ENCODE data around the gene INPP5J. TPM values are rescaled to one million over a fixed set of nuclear protein-coding genes. Genes with fewer than 3 reads are reported as not detected.

INPP5J gene
- total RNA-seq, 1 donor, result not detected

- H3K4me3 ChIP-seq (ENCODE audit: low read length), result no peak overlapping the region
- H3K27me3 ChIP-seq (ENCODE audit: insufficient read depth, low read length), result no peaks in the 10 kb centered on the region
- no peaks in the 10 kb centered on the region for H3K9me3 ChIP-seq (ENCODE audit: low read depth, low read length)
- H3K4me1 ChIP-seq (ENCODE audit: insufficient read depth, low read length), result no peaks in the 10 kb centered on the region
Observed at GRCh38 chr22:31124811-31125465, 2.2 kb downstream of the INPP5J start.

DNA sequence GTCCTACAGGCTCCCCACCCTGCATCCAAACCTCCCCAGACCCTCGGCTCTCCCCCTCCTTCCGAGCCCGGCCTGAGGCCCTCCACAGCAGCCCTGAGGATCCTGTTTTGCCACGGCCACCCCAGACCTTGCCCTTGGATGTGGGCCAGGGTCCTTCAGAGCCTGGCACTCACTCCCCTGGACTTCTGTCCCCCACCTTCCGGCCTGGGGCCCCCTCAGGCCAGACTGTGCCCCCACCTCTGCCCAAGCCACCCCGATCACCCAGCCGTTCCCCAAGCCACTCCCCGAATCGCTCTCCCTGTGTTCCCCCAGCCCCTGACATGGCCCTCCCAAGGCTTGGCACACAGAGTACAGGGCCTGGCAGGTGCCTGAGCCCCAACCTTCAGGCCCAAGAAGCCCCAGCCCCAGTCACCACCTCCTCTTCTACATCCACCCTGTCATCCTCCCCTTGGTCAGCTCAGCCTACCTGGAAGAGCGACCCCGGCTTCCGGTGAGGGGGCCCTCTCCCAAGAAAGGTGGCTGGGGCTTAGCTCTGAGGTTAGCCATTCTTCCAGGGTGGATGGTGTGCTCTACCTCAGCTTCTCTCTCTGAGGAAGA is 2.9 kb downstream of the INPP5J start:
- H3K4me3 ChIP-seq (ENCODE audit: low read length), result no peak overlapping the region
- H3K9me3 ChIP-seq (ENCODE audit: low read depth, low read length), result no peaks in the 10 kb centered on the region
- H3K27me3 ChIP-seq (ENCODE audit: insufficient read depth, low read length), result no peaks in the 10 kb centered on the region
- no peaks in the 10 kb centered on the region for H3K4me1 ChIP-seq (ENCODE audit: insufficient read depth, low read length)

DNA sequence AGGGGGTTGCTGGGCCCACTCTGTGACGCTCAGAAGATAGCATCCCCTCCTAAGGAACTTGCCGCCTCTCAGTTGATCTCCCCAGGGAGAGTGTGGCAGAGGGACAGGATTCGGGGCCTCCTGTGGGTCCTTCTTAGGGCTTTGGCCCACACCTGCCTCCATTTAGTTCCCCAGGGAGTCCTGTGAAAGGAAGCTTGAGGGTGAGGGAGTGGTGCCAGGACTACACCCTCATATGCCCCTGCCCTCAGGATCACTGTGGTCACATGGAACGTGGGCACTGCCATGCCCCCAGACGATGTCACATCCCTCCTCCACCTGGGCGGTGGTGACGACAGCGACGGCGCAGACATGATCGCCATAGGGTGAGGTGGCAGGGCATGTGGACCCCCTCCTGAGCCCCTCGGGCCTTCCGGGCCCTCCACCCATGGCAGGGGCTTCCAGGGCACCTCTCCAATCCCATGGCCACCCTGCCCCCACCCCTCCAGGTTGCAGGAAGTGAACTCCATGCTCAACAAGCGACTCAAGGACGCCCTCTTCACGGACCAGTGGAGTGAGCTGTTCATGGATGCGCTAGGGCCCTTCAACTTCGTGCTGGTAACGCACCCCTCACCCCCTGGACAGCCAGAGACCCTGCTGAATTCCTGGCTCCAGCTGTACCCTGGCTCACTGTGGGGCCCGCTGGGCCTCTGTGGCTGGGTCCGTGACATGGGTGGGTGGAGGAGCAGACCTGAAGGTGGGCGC is 3.5 kb downstream of the INPP5J start:
- Histone ChIP-seq H3K9me3 (ENCODE audit: low read depth, low read length) (no peaks in the 10 kb centered on the region), H3K4me3 (ENCODE audit: low read length) (no peak overlapping the region), H3K4me1 (ENCODE audit: insufficient read depth, low read length) (no peaks in the 10 kb centered on the region), H3K27me3 (ENCODE audit: insufficient read depth, low read length) (no peaks in the 10 kb centered on the region)

GRCh38 chr22:31126869-31127175 is 4.1 kb downstream of the INPP5J start:
- H3K27me3 ChIP-seq (ENCODE audit: insufficient read depth, low read length), result no peaks in the 10 kb centered on the region
- H3K9me3 ChIP-seq (ENCODE audit: low read depth, low read length), result no peaks in the 10 kb centered on the region
- H3K4me1 ChIP-seq (ENCODE audit: insufficient read depth, low read length), result no peaks in the 10 kb centered on the region
- no peak overlapping the region for H3K4me3 ChIP-seq (ENCODE audit: low read length)

DNA sequence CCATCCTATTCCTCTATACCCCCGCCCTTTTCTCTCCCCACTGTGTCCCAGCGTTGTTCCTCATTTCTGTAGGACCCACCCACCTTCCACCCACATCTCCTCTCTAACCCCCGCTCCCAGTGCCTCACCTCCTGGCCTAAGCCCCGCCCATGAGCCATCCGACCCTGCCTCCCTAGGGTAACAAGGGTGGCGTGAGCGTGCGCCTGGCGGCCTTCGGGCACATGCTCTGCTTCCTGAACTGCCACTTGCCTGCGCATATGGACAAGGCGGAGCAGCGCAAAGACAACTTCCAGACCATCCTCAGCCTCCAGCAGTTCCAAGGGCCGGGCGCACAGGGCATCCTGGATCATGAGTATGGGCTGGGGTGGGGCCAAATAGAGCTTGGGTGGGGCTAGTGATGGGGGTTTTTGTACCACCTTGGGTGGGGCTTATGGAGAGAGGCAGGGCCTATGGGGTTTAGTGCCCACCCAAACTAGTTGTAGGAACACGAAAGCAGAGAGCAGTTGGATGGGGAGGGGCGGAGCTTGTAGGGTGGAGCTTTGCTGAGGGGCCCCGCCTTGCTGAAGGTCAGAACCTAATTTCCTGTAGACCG is 4.5 kb downstream of the INPP5J start:
- no peak overlapping the region for H3K4me3 ChIP-seq (ENCODE audit: low read length)
- no peaks in the 10 kb centered on the region for H3K9me3 ChIP-seq (ENCODE audit: low read depth, low read length)
- H3K27me3 ChIP-seq (ENCODE audit: insufficient read depth, low read length), result no peaks in the 10 kb centered on the region
- H3K4me1 ChIP-seq (ENCODE audit: insufficient read depth, low read length), result no peaks in the 10 kb centered on the region

GRCh38 chr22:31128156-31128555 is 5.4 kb downstream of the INPP5J start:
- Histone ChIP-seq H3K4me3 (ENCODE audit: low read length) (no peak overlapping the region), H3K9me3 (ENCODE audit: low read depth, low read length) (no peaks in the 10 kb centered on the region), H3K4me1 (ENCODE audit: insufficient read depth, low read length) (no peaks in the 10 kb centered on the region), H3K27me3 (ENCODE audit: insufficient read depth, low read length) (no peaks in the 10 kb centered on the region)

DNA sequence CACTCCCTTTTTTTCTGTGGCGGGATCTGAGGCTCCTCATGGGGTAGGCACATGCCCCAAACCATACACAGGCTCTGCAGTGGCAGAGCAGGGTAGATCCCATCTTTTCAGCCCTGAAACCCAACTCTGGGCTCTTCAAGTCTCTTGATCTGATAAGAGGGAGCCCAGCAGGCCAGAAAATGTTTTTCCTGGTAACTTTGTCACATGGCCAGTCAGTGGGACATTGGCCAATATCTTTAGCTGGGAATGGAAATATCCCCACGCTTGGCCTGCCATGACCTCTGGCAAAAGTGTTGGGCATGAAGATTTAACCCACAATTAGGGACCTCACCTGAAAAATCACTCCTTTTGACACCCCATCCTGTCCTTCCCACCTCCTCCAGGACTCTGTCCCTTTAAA is 8.1 kb downstream of the INPP5J start:
- H3K4me3 ChIP-seq (ENCODE audit: low read length), result no peak overlapping the region
- no peaks in the 10 kb centered on the region for H3K27me3 ChIP-seq (ENCODE audit: insufficient read depth, low read length)
- no peaks in the 10 kb centered on the region for H3K9me3 ChIP-seq (ENCODE audit: low read depth, low read length)
- no peaks in the 10 kb centered on the region for H3K4me1 ChIP-seq (ENCODE audit: insufficient read depth, low read length)

DNA sequence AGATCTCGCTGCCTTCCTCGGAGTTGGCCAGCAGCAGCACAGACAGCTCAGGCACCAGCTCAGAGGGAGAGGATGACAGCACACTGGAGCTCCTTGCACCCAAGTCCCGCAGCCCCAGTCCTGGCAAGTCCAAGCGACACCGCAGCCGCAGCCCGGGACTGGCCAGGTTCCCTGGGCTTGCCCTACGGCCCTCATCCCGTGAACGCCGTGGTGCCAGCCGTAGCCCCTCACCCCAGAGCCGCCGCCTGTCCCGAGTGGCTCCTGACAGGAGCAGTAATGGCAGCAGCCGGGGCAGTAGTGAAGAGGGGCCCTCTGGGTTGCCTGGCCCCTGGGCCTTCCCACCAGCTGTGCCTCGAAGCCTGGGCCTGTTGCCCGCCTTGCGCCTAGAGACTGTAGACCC is 11.1 kb downstream of the INPP5J start:
- no peaks in the 10 kb centered on the region for H3K4me1 ChIP-seq (ENCODE audit: insufficient read depth, low read length)
- H3K9me3 ChIP-seq (ENCODE audit: low read depth, low read length), result no peaks in the 10 kb centered on the region
- H3K4me3 ChIP-seq (ENCODE audit: low read length), result no peak overlapping the region
- no peaks in the 10 kb centered on the region for H3K27me3 ChIP-seq (ENCODE audit: insufficient read depth, low read length)

DNA sequence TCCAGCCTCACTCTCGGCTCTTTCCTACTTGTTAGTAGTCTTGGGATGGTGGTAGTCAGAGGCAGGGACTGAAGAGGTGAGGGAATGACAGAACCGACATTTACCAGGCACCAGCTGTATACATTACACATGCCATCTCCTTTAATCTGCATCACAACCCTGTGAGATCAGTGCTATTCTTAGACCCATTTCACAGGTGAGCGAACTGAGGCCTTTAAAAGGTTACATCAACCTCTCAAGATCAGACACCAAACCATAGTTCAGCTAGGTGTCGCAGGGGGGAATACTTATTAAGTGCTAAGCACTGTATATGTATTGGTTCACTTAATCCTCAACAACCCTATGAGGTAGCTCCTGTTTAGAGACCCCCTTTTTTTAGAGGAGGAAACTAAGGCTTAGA is 11.9 kb downstream of the INPP5J start:
- Histone ChIP-seq H3K9me3 (ENCODE audit: low read depth, low read length) (no peaks in the 10 kb centered on the region), H3K4me3 (ENCODE audit: low read length) (no peak overlapping the region)

GRCh38 chr22:31135706-31136105 is 12.9 kb downstream of the INPP5J start:
- Histone ChIP-seq H3K4me3 (ENCODE audit: low read length) (no peak overlapping the region), H3K9me3 (ENCODE audit: low read depth, low read length) (no peaks in the 10 kb centered on the region), H3K27me3 (ENCODE audit: insufficient read depth, low read length) (no peaks in the 10 kb centered on the region)

More for the DNA sequence above, 11.9 kb downstream of the INPP5J start:
- no peaks in the 10 kb centered on the region for H3K27me3 ChIP-seq (ENCODE audit: insufficient read depth, low read length)
- H3K4me1 ChIP-seq (ENCODE audit: insufficient read depth, low read length), result no peaks in the 10 kb centered on the region

GRCh38 chr22:31136155-31136554 is 13.4 kb downstream of the INPP5J start:
- Histone ChIP-seq H3K4me3 (ENCODE audit: low read length) (no peak overlapping the region), H3K27me3 (ENCODE audit: insufficient read depth, low read length) (no peaks in the 10 kb centered on the region), H3K4me1 (ENCODE audit: insufficient read depth, low read length) (no peaks in the 10 kb centered on the region), H3K9me3 (ENCODE audit: low read depth, low read length) (no peaks in the 10 kb centered on the region)

More at GRCh38 chr22:31135706-31136105, 12.9 kb downstream of the INPP5J start:
- H3K4me1 ChIP-seq (ENCODE audit: insufficient read depth, low read length), result no peaks in the 10 kb centered on the region

DNA sequence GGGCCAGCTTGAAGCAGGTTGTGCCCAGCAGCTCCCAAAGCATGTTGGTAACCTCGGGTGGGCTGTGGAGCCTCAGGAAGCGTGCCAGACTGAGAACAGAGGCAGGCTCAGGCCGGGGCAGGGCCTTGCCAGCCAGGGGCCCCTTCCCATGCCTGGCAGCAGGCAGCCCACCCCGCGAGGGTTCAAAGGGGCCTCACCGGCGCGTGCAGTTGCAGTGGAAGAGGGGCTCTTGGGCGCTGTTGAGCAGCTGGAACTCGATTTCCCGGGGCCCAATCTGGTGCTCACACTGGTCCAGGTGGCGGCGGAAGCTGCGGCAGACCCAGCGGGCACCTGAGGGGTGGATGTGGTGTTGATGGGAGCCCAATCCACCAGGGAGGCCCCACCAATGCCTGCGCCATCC is 13.9 kb downstream of the INPP5J start:
- H3K4me1 ChIP-seq (ENCODE audit: insufficient read depth, low read length), result no peaks in the 10 kb centered on the region
- H3K9me3 ChIP-seq (ENCODE audit: low read depth, low read length), result no peaks in the 10 kb centered on the region
- no peaks in the 10 kb centered on the region for H3K27me3 ChIP-seq (ENCODE audit: insufficient read depth, low read length)
- H3K4me3 ChIP-seq (ENCODE audit: low read length), result no peak overlapping the region

DNA sequence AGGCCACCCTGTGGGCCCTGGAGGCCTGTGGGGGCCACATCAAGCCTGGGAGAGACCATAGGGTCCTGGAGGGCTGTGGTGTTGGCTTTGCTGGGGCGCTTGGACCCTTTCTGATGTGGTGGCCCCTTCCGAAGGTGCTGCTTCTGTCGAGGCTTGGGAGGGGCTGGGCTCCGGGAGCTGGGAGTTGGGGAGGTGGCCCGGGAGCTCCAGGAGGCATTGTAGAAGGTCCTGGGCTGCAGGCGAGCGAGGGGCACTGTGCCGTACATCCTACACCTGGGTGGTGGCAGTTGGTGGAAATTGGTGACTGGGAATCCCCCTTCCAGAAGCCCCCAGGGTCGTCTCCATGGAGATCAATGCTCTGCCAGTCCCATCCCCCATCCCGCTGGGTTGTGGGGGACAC is 15.0 kb downstream of the INPP5J start:
- Histone ChIP-seq H3K4me1 (ENCODE audit: insufficient read depth, low read length) (no peaks in the 10 kb centered on the region), H3K9me3 (ENCODE audit: low read depth, low read length) (no peaks in the 10 kb centered on the region), H3K27me3 (ENCODE audit: insufficient read depth, low read length) (no peaks in the 10 kb centered on the region), H3K4me3 (ENCODE audit: low read length) (no peak overlapping the region)

DNA sequence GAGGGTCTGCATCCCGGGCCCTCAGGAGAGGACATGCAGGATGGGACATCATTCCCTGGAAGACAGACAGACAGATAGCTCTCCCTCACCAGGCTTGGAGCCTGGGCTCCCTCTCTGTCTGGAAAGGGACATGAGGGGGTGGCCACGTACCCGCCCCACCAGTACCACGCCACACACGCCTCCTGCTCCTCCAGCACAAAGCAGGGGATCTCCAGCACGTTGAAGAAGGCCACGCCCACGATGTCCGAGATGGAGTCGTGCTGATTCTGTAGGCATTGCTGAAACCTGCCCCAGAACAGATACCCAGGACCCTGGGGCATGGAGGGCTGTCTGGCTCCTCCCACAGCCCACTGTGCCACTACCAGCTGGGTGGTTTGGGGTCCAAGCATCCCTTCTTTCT is 15.4 kb downstream of the INPP5J start:
- Histone ChIP-seq H3K9me3 (ENCODE audit: low read depth, low read length) (no peaks in the 10 kb centered on the region), H3K4me1 (ENCODE audit: insufficient read depth, low read length) (no peaks in the 10 kb centered on the region), H3K4me3 (ENCODE audit: low read length) (no peak overlapping the region), H3K27me3 (ENCODE audit: insufficient read depth, low read length) (no peaks in the 10 kb centered on the region)

- no peaks in the 10 kb centered on the region for H3K9me3 ChIP-seq (ENCODE audit: low read depth, low read length)
- no peaks in the 10 kb centered on the region for H3K4me1 ChIP-seq (ENCODE audit: insufficient read depth, low read length)
- no peaks in the 10 kb centered on the region for H3K27me3 ChIP-seq (ENCODE audit: insufficient read depth, low read length)
- no peak overlapping the region for H3K4me3 ChIP-seq (ENCODE audit: low read length)
Observed at GRCh38 chr22:31139066-31139465, 16.3 kb downstream of the INPP5J start.
